Activated T-cell treated with anti-CD3 and anti-CD28 coated beads, Interleukin-2, amount 50 U/mL, for 48 hours (primary cell): ENCODE measurements around the gene STRBP.
A peak's percentile ranks its signal among the peaks of the same experiment; 100 is the strongest.
"Not testable (repeated sequence)": the region's sequence is repeated elsewhere in the genome, so short reads cannot be mapped to it uniquely, and the experiment has no call there.

Experiments used
- DNase-seq, 2 experiments: peaks; one replicate each; pipeline ENCODE4 v3.0.0-alpha.2; 2020

STRBP gene

GRCh38 chr9:123282362-123283047 is 14.1 kb upstream of the STRBP start:
- no peak for DNase-seq

GRCh38 chr9:123281659-123282350 is 13.4 kb upstream of the STRBP start:
- DNase-seq = no peak

- DNase-seq = not testable (repeated sequence)
These were observed 10.6 kb upstream of the STRBP start for GRCh38 chr9:123278879-123279493.

GRCh38 chr9:123278361-123278760 is 10.0 kb upstream of the STRBP start:
- no peak for DNase-seq

GRCh38 chr9:123276551-123276950 is 8.2 kb upstream of the STRBP start:
- DNase-seq = no peak

GRCh38 chr9:123271133-123271532 is 2.7 kb upstream of the STRBP start:
- DNase-seq = not testable (repeated sequence)

- no peak for DNase-seq
These were observed 895 bp upstream of the STRBP start for GRCh38 chr9:123269281-123269680.

- DNase-seq = no peak
These were observed 254 bp downstream of the STRBP start for GRCh38 chr9:123268199-123268464.

GRCh38 chr9:123267481-123268198 is 746 bp downstream of the STRBP start:
- peak; percentile 23 to 32 for DNase-seq

- DNase-seq = no peak
These were observed 1.6 kb downstream of the STRBP start for GRCh38 chr9:123266655-123267399.

- no peak for DNase-seq
These were observed 2.6 kb downstream of the STRBP start for GRCh38 chr9:123265833-123266232.

- no peak for DNase-seq
These were observed 5.2 kb downstream of the STRBP start for GRCh38 chr9:123263227-123263626.

GRCh38 chr9:123262338-123262737 is 6.0 kb downstream of the STRBP start:
- no peak for DNase-seq

GRCh38 chr9:123261006-123261677 is 7.2 kb downstream of the STRBP start:
- DNase-seq = no peak

GRCh38 chr9:123260340-123260739 is 8.0 kb downstream of the STRBP start:
- DNase-seq = no peak

- DNase-seq = no peak
These were observed 11.1 kb downstream of the STRBP start for GRCh38 chr9:123257276-123257675.

GRCh38 chr9:123255718-123256117 is 12.7 kb downstream of the STRBP start:
- no peak for DNase-seq

GRCh38 chr9:123253204-123253603 is 15.2 kb downstream of the STRBP start:
- DNase-seq = no peak

GRCh38 chr9:123251741-123252140 is 16.6 kb downstream of the STRBP start:
- no peak for DNase-seq

- DNase-seq = no peak
These were observed 17.1 kb downstream of the STRBP start for GRCh38 chr9:123251324-123251723.

- DNase-seq = no peak
These were observed 17.9 kb downstream of the STRBP start for GRCh38 chr9:123250504-123250903.

GRCh38 chr9:123249162-123249561 is 19.2 kb downstream of the STRBP start:
- not testable (repeated sequence) for DNase-seq
